ENCODE measurements around the gene RPL38.

DNA sequence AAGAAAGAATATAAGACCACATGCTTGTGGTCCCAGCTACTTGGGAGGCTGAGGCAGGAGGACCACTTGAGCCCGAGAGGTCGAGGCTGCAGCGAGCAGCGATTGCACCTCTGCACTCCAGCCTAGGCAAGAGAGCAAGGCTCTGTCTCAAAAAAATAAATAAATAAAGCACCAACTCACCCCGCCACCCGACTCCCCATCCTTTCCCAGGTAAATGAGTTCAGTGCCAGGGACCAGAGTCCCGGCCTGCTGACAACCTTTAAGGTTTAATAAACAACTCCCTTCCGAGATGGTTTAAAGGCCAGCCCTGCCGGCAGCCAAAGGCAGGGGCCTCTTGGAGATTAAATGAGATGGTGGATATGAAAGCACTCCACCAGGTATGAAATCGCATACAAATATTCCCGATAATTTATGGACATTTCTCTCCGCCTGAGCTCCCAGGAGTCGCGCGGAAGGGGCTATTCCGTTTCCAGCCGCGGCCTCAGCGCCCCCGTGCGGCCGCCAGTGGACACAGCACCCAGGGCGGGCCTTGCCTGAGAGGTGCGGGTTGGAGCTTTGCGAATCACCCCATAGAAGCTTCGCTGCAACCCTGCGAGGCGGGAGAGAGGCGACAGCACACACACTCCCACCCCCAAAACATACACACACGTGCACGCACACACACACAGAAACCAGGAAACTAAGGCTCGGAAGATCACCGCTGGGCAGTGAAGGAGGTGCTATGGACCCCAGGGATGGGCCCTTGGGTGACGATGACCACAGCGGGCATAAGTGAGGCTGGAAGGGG is 4.0 kb upstream of the RPL38 start:
- TF ChIP-seq, protein P1, sequence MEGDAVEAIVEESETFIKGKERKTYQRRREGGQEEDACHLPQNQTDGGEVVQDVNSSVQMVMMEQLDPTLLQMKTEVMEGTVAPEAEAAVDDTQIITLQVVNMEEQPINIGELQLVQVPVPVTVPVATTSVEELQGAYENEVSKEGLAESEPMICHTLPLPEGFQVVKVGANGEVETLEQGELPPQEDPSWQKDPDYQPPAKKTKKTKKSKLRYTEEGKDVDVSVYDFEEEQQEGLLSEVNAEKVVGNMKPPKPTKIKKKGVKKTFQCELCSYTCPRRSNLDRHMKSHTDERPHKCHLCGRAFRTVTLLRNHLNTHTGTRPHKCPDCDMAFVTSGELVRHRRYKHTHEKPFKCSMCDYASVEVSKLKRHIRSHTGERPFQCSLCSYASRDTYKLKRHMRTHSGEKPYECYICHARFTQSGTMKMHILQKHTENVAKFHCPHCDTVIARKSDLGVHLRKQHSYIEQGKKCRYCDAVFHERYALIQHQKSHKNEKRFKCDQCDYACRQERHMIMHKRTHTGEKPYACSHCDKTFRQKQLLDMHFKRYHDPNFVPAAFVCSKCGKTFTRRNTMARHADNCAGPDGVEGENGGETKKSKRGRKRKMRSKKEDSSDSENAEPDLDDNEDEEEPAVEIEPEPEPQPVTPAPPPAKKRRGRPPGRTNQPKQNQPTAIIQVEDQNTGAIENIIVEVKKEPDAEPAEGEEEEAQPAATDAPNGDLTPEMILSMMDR (conservative IDR thresholded peaks at IDR 0.05 in 1 of 2, IDR thresholded peaks at IDR 0.05 in 1 of 2; ENCODE audit: low read depth in 1 of 2, low read length in 2 of 2), result peak; percentile 90 to 95
- TF ChIP-seq EZH2 (IDR thresholded peaks at IDR 0.05; ENCODE audit: low read length, missing control alignments), result peak; percentile 52
